NCI-H345 treated with DMSO at 0.1 percent for 48 hours (cell line): Measurements from ENCODE around the gene FNDC3B.

Source experiments
- DNase-seq: peaks from one replicate; lab custom pipeline; 2025; ENCODE audit not compliant: unreplicated experiment; lab: John Stamatoyannopoulos, UW

FNDC3B gene

DNA sequence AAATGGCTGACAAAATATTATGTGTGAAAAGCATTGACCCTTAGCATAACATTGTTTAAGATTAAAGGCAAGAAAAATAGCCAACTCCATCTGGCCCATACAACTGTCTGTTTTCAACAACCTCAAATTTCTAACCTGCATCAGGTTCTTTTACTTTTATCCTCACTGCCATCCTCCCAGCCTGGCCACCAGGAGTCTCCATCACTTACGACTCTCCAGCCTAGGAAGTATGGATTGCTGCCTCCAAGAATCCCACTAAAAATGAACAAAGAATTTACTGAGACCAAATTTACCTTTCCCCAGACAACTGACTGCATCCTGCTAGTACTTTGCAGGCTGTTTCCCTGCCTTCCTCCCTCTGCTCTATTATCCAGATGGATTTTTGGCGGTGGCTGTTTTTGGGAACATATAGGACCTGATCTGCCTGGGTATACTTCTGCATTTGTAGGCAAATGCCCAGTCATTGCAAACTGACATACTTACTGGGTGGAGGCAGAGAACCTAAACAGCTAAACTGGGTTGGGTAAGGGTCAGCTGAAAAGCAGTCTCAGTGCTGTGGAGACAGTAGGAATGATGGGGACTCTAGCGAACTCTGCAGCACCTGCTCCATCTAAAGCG lies 264.7 kb downstream of the FNDC3B start:
- DNase-seq: no peak

GRCh38 chr3:172305552-172305951 lies 266.2 kb downstream of the FNDC3B start:
- DNase-seq: no peak

DNA sequence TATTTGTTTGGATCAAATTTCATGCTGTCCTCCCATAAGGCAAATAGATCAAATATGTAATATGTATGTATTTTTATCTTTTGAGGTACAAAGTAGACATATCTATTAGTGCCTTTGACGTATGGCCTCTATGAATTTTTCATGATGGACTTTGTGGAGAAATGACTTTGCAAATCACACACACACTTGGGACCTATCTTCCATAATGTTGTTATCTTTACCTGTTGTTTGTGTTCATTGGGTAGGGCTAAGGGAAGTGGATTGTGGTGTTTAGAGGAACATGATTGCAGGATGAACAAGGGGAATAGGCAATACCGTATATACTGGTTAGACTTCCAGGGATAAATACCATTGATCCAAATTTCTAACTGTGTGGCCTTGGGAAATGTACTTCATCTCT lies 266.6 kb downstream of the FNDC3B start:
- no peak for DNase-seq

DNA sequence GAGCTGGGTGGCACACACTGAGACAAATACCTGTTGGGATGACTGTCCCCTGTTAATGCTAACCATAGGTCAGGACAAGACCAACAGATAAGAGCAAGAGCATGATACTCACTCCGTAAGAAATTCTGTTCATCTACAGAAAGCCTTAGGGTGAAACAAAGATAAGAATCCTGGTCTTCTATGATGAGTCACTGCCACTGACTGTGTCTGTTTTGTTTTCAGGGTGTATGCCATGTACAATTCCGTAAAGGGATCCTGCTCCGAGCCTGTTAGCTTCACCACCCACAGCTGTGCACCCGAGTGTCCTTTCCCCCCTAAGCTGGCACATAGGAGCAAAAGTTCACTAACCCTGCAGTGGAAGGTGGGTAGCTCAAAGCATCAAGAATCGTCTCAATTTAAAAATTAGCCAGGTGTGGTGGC lies 267.8 kb downstream of the FNDC3B start:
- DNase-seq: no peak

GRCh38 chr3:172309059-172309458 lies 269.7 kb downstream of the FNDC3B start:
- no peak for DNase-seq

DNA sequence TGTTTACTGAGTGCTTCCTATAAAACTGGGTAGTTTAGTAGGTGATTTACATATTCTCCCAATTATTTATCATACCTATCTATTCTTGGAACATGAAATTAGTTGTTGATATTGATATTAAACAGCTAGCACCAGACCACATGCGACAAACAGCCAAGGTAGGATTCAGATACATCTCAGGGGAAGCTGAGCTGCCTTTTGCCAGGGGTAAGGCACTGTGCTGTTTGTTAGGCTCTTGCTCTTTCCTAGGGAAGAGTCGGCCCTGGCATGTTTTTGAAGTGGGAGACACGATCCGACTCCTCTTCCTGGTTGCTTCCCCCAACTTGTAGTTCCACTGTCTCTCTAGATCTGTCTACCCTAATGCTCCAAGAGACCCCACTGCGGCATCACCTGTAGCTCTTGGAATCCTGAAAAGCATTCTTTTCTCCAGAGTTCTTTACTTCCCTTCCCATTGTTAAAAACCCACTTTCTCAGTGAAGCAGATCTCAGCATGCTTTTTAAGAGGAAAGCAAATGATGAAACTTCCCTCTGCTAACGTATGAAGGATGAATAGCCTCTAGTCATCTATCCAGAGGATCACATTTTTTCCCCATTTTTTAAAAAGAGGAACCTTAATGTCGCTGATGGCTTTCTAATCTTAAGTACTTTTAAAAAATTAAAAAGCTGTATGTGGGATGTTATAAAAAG lies 270.5 kb downstream of the FNDC3B start:
- no peak for DNase-seq

DNA sequence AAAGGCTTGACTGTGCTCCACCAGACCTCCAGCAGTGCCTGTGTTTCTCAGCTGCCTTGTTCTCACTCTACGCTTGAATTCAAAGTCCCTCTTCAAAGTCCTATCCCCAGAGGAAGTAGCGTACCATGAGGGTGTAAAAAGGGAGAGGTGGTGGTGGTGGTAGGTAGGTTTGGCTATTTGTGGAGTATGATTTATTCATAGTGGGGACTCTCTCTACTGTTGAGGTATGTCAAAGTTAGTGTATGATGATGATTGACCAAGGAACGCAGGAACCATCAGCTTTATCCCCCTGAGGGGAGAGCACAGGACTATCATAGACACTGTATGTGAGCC lies 271.0 kb downstream of the FNDC3B start:
- DNase-seq: no peak

- no peak for DNase-seq
Observed at GRCh38 chr3:172311217-172311616, 271.8 kb downstream of the FNDC3B start.

- DNase-seq: no peak
Observed at GRCh38 chr3:172312001-172312400, 272.6 kb downstream of the FNDC3B start.

- no peak for DNase-seq
Observed at GRCh38 chr3:172312711-172313110, 273.3 kb downstream of the FNDC3B start.

DNA sequence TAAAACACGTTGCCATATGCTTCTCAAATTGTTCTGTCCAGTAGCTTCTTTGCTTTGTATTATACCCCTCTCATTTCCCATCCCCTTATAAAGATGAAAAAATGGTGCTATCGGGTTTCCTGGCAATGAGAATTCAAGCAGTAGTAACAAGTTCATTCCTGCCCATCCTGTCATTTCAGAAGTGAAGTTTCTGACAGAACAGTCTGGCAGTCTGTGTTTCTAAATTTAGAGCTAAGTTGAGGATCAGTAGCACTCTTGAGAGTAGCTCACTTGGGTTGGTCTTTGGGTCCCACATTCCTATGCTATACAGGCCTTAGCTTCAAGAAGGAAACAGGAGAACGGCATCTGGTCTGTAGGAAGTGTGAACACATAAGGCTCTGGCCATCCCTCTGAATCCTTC lies 274.3 kb downstream of the FNDC3B start:
- DNase-seq: no peak

DNA sequence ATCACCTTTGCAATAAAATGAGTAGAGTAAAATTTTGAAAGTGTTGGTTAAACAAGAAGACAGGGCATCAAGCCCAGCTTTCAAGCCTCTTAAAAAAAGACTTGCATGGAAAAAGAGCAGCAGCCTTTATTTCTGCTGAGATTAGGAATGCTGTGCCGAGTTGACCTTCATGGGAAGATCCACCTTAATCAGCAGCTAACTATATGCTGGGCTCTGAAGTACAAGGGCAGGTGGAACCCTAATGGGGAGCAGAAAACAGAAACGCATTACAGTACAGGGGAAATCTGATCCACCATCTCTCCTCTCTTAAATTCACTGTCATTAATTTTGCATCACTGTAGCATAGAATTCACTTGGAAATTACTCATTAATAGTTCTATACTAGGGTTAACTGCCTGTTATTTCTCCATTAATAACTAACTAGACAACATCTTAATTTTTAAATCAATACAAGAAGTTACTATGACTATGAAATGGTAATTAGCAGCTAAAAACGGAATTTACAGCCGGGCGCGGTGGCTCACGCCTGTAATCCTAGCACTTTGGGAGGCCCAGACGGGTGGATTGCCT lies 275.3 kb downstream of the FNDC3B start:
- DNase-seq: no peak

- DNase-seq: no peak
Observed at GRCh38 chr3:172315401-172316091, 276.2 kb downstream of the FNDC3B start.

DNA sequence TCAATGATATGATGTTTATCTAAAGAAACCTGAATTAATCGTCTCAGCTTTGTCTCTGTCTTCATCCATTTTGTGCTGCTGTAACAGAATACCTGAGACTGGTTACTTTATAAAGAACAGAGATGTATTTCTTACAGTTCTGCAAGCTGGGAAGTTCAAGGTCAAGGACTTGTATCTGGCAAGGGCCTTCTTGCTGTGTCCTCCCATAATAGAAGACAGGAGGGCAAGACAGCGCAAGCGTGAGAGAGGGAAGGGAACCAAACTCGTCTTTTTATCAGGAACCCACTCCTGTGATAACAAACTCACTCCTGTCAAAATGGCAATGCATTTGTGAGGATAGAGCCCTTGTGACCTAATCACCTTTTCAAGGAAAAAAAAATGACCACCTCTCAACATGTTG lies 277.4 kb downstream of the FNDC3B start:
- no peak for DNase-seq

DNA sequence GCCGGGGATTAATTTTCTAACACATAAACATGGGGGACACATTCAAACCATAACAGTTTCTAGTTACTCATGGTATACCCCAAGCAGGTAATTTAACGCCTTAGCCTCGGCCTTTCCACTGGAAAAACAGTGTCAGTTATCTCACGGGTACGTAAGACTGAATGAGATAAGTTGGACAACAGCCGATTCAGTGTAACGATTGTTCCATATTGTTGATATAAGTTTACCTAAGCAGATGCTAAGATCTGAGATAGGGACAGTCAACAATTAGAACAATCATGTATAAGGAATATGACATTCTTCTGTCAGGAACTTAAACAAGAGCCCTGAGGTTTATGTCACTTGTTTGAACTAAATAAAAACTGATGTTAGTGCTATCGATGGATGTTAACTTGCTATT lies 278.1 kb downstream of the FNDC3B start:
- no peak for DNase-seq

DNA sequence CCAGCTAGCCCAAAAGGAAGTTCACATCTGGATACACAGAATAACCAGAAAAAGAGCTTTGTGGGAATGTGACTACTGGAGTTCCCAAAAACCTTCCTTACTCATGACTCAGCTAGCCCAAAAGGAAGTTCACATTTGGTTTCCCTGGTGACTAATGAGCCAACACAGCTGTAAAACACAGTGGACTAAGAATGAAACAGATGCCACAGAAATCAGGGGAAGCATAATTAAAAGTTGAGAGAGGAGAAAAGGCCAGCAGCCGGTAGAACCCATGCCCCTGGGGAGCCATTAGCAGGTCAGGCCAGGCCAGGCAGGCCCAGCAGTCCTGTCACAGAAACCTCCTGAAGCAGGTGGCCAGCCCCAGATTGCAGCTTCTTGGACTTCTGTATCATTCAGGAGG lies 278.6 kb downstream of the FNDC3B start:
- no peak for DNase-seq

GRCh38 chr3:172319595-172319994 lies 280.2 kb downstream of the FNDC3B start:
- no peak for DNase-seq

- DNase-seq: no peak
Observed at GRCh38 chr3:172320468-172320867, 281.1 kb downstream of the FNDC3B start.

DNA sequence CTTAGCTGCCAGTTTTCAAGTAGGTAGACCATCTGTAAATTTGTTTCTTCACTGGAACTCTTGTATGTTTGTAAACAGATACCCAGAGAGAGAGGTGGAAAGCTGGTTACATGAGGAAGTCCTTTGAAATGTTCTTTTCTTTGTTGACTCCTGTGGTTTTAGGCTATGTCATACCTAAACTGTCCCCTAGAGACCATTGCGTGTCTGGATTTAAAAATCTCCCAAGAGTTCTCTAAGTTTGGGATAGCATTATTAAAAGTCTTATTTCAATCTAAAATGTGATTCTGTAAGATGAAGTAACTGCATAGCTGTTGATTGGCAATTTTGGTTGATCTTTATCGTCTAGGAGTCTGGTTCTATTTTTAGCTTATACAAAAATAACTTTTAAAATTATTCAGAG lies 281.7 kb downstream of the FNDC3B start:
- no peak for DNase-seq

- DNase-seq: no peak
Observed at GRCh38 chr3:172323894-172324610, 284.7 kb downstream of the FNDC3B start.

DNA sequence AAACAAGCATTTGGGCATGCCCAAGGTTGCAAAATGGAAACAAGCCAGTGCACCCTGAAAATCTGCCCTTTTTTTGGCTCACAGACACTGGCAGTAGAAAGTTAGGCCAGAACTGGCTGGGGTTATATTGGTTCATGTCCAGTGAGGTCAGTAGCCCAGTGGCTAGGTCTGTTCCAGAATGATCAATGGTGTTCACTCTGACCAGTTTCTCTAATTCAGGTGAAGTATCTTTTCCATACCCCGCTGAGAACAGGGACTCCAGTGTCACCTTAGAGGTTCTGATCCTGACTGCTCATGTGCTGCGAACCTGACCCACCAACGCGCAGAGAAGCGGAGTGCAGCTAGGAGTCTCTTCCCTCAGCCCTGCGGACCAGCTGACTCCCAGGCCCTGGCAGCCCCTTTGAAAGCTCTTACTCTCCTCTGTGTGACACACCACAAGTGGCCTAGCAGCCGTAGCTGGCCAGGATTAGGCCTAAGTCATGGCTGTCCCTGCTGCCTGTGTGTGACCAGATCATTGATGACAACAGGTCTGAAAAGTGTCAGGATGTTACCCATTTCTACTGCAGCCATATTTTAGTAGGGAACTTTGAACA lies 285.3 kb downstream of the FNDC3B start:
- DNase-seq: no peak
